ENCODE data around the gene CNTD1.

The CNTD1 gene

GRCh38 chr17:42779936-42780850 is 18.5 kb upstream of the CNTD1 start, which contains the start of gene WNK4:
Gene WNK4, plus strand, starts transcription at chr17:42780610. Its CDS starts 89 bp downstream, at chr17:42780699.
- DNase-seq, result no peak

DNA sequence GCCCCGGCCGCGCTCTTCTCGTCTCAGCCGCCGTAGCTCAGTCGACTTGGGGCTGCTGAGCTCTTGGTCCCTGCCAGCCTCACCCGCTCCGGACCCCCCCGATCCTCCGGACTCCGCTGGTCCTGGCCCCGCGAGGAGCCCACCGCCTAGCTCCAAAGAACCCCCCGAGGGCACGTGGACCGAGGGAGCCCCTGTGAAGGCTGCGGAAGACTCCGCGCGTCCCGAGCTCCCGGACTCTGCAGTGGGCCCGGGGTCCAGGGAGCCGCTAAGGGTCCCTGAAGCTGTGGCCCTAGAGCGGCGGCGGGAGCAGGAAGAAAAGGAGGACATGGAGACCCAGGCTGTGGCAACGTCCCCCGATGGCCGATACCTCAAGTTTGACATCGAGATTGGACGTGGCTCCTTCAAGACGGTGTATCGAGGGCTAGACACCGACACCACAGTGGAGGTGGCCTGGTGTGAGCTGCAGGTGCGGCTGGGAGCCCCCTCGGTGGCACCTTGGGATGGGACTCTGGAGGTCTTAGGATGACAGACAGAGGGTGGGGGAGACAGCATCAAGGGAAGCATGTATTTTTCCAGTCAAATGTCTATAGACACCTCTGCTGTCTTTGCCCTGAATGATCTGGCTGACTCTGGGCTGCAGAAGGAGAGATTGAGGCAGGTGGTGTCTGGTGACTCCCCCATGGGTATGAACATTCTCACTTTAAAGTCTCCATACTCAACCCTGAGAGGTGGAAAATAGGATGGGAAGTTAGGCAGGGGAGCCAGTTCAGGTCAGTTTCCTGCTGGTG is 17.6 kb upstream of the CNTD1 start:
- no peak for DNase-seq

DNA sequence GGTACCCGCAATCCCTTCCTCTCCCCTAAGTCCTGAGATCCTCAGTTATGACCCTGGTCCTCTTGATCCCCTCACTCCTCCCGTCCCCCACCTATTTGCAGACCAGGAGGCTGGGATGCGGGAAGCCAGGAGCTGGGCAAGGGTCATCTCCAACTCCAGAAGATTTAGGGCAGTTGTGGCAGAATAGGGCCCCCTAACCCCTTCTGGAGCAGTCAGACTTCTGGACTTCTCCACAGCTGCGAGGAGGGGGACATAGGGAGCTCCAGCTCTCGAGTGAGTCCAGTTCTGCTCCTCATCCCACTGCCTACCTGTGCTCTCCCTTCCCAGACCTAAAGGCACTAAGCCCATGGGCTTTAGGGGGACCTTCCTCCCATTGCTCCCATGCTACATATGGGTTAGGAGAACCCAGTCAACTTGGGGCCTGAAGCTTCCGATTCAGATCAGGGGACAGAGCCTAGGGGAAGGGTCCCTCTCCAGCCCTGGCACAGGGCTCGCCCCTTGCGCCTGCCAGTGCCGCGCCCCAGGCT is 17.0 kb upstream of the CNTD1 start:
- DNase-seq, result no peak

DNA sequence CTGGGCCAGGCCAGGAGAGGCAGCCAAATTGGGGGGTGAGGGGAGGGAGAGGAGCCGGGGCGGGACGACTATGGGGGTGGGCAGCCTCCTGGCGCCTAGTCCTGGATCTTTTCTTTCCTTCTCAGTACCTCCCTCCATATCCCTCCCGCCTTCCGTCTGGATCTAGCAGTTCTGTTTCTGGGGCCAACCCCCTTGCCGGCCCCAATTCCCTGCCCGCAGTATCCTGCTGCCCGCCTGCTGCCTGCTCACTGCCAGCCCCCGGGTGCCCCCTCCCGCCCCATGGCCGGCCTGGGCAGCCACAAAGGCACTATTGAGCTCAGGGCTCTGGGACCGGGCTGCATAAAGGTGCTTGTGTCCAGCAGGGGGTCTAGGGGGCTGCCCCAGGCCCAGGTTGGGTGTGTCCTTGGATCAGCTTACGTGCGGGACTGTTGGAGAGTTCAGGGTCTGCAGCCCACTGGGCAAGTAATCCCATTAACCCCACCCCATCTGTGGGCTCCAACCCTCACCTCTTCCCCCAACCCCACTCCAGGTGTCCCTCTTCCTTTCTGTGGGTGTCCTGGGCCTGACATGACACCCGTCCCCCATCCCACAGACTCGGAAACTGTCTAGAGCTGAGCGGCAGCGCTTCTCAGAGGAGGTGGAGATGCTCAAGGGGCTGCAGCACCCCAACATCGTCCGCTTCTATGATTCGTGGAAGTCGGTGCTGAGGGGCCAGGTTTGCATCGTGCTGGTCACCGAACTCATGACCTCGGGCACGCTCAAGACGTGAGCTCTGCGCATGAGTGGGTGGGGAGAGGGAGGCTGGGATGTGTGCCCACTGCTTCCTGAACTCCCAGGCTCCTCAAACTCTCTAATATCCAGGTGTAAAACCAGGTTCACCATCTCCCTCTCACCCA is 16.2 kb upstream of the CNTD1 start:
- no peak for DNase-seq

- no peak for DNase-seq
These were observed 15.4 kb upstream of the CNTD1 start for GRCh38 chr17:42783062-42783790.

- no peak for DNase-seq
These were observed 14.9 kb upstream of the CNTD1 start for GRCh38 chr17:42783791-42784138.

DNA sequence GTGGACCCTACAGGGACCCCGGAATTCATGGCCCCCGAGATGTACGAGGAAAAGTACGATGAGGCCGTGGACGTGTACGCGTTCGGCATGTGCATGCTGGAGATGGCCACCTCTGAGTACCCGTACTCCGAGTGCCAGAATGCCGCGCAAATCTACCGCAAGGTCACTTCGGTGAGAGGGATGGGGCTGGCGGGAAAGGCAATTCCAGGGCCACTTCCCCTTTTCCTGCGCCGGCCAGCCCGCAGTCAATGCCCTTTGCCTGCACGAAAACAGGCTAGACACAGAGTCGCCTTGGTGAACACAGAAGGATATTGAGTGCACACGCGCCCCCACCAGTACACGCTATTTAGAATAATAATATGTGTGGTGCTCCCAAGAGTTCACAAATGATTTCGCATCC is 14.3 kb upstream of the CNTD1 start:
- no peak for DNase-seq

DNA sequence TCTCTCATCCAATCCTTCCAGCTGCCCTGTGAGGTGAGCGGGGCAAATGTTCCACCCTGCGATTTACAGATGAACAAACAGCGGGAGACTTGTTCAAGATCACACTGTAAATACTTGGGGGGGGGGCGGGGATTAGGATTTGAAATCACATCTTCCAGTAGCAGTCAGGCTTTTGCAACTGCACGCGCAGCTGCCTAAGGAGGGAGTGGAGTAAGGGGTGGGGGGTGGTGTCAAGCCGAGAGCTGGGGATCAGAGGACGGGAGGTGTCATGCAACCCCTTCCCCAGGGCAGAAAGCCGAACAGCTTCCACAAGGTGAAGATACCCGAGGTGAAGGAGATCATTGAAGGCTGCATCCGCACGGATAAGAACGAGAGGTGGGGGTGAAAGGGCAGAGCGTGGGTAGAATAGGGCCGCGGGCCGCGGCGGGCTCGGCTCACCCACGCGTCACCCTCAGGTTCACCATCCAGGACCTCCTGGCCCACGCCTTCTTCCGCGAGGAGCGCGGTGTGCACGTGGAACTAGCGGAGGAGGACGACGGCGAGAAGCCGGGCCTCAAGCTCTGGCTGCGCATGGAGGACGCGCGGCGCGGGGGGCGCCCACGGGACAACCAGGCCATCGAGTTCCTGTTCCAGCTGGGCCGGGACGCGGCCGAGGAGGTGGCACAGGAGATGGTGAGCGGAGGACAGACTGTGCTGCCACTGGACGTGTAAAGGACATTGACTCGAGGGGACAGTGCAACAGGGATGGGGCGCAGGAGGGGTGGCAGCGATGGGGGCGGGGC is 13.7 kb upstream of the CNTD1 start:
- DNase-seq, result no peak

DNA sequence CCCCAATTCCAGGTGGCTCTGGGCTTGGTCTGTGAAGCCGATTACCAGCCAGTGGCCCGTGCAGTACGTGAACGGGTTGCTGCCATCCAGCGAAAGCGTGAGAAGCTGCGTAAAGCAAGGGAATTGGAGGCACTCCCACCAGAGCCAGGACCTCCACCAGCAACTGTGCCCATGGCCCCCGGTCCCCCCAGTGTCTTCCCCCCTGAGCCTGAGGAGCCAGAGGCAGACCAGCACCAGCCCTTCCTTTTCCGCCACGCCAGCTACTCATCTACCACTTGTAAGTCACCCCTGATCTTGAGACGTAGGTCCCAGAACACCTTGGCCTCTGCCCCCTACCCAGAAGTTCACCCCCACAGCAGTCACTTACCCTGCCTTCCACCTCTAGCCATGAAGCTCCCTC is 11.4 kb upstream of the CNTD1 start:
- DNase-seq, result no peak

DNA sequence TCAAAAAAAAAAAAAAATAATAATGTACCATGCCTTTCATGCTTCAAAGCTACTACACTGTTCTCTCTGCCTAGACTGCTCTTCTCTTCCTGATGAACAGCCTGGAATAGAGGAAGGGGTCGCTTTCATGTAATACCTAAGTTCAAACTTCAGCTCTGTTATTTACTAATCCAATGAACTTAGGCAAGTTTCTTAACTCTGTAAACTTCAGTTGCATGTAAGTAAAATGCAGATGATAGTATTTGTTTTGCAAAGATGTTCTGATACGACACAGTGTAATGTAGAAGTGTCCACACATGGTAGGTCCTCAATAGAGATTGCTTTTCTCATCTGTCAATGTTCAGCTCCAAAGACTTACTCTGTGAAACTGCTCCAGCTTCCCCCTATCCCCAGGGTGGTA is 6.7 kb upstream of the CNTD1 start:
- no peak for DNase-seq

GRCh38 chr17:42792545-42792944 is 6.1 kb upstream of the CNTD1 start:
- no peak for DNase-seq

- DNase-seq, result no peak
These were observed 3.6 kb upstream of the CNTD1 start for GRCh38 chr17:42795061-42795460.

DNA sequence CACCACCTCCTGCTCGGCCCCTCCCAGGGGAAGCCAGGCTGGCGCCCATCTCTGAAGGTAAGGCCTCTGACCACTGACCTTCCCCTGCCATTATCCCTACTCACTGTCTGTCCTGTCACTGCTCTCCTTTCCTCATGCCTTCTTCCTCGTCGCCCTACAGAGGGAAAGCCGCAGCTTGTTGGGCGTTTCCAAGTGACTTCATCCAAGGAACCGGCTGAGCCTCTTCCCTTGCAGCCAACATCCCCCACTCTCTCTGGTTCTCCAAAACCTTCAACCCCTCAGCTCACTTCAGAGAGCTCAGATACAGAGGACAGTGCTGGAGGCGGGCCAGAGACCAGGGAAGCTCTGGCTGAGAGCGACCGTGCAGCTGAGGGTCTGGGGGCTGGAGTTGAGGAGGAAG is 3.2 kb upstream of the CNTD1 start:
- DNase-seq, result no peak

DNA sequence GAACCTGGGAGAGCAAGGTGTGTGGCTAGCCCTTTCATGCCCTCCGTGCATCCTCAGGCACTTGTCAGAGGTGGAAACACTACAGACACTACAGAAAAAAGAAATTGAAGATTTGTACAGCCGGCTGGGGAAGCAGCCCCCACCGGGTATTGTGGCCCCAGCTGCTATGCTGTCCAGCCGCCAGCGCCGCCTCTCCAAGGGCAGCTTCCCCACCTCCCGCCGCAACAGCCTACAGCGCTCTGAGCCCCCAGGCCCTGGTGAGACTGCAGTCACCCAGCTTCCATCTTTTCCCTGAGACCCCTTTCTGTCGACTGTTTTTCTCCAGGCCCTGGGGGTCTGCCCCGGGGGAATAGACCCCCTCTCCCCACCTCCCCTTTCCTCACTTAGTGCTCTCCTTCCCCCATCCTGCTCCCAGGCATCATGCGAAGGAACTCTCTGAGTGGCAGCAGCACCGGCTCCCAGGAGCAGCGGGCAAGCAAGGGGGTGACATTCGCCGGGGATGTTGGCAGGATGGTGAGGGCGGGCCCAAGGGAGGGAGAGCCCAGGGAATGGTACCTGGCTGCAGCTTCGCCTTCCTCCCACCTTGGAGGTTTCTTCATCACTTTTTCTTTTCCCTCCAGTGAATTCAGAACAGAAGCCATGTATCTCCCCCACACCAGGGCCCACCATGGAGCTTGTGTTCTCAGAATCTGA is 2.4 kb upstream of the CNTD1 start:
- DNase-seq, result no peak

DNA sequence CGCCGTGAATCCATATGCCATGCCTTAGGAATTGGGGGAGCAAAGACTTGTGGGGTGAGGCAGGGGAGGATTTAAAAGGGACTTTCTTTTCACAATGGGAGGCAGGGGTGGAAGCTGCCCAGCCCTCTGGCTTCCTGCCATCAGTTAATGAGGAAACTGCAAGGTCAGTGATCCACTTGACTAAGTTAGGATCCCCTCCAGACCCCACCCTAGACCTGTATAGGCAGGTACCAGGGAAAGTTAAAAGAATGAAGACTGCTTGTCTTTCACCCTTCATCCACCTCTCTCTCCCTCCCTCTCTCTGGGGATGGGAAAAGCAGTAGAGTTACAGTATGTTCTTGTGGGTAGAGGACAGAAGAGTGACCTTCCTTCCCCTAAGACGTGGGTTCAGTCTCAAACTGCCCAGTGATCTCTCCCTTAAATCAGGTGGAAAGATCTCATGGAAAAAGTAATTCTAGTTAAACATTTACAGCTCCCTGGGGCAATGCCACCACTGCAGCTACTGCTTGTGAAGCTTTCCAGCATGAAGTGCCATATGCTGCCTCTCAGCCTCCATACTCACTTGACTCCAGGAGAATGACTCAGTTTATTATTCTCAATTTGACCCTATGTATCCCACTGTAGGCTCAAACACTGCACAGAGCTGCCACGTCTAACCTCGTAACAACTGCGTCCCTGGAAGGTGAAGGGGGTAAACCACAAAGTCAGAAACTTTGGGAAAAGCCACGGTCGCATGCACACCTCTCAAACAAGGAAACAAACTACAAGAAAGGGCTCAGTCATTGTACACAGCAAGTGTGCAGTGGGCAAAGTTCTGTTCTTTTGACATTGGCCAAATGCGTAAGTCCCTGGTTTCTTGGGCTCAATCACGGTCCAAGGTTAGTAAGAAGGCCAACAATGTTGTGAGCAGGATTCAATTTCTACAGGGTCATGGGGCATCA is 1.3 kb upstream of the CNTD1 start:
- DNase-seq, result no peak

GRCh38 chr17:42798011-42798382 is 664 bp upstream of the CNTD1 start:
- no peak for DNase-seq

- DNase-seq, result no peak
These were observed 4.6 kb downstream of the CNTD1 start for GRCh38 chr17:42803074-42803883.

DNA sequence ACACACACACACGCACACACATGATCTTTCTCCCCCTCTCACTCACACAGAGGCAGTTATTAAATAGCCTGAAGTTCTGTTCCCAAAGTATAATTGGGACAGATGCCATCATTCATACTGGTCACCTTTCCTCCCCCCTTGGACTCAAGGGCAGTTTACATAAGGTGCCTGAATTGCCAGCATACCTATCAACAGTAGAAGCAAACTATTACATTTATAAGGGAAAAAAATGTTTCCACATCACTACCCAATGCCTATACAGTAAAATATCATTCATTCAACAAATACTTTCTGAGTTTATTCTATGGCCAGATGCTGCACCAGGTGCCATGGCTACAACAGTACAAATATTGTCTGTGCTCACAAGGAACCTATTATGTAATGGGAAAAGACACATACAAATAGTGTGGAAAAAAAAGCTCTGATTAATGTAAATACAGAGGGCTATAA is 6.3 kb downstream of the CNTD1 start:
- no peak for DNase-seq

Measured in central memory CD4-positive, alpha-beta T cell (primary cell).